Measurements from ENCODE around the gene RAC2.

GRCh38 chr22:37282385-37282677 is 38.3 kb upstream of the RAC2 start, which contains the start of gene CYTH4:
- no peak for TF ChIP-seq POLR2AphosphoS5 (IDR thresholded peaks at IDR 0.05; ENCODE audit: low read depth, low read length)
- peak; percentile 47; the same call in 1 of the 2 replicates for TF ChIP-seq POLR2A (IDR thresholded peaks at IDR 0.05; ENCODE audit: low read depth, low read length)
